Measurements from ENCODE around the gene XKR7. TPM values are rescaled to one million over a fixed set of nuclear protein-coding genes. Genes with fewer than 3 reads are reported as not detected.

XKR7 gene
- total and polyA plus RNA-seq, 4 donors = 0.02 to 0.12 (median 0.05) TPM

GRCh38 chr20:31968291-31969126 is 558 bp downstream of the XKR7 start:
- no peak for TF ChIP-seq CTCF (IDR thresholded peaks at IDR 0.05; ENCODE audit: control extremely low read depth, extremely low read depth)
- Histone ChIP-seq H3K27ac (ENCODE audit: low read depth in 1 of 2, low read length in 1 of 2) (no peak overlapping the region), H3K36me3 (ENCODE audit: control insufficient read depth in 4 of 4, insufficient read depth in 4 of 4, low read length in 4 of 4) (no peaks in the 10 kb centered on the region), H3K4me1 (ENCODE audit: control insufficient read depth in 5 of 5, insufficient read depth in 5 of 5, low read length in 5 of 5) (peaks cover 0 to 6% (median 0%) of the 10 kb centered on the region in 5 donors), H3K9ac (ENCODE audit: insufficient read depth in 1 of 2, low read length in 2 of 2) (no peak overlapping the region), H3K27me3 (ENCODE audit: control insufficient read depth in 3 of 3, insufficient read depth in 3 of 3, low read length in 2 of 3) (peaks cover 3 to 16% (median 8%) of the 10 kb centered on the region in 3 donors), H3K4me3 (peak overlapping the region; percentile 26), H3K9me3 (ENCODE audit: control insufficient read depth in 4 of 4, insufficient read depth in 3 of 4, low read length in 3 of 4) (peaks cover 0 to 2% (median 0%) of the 10 kb centered on the region in 4 donors)
- ATAC-seq (ENCODE audit: insufficient read depth, low FRiP score) (peak; percentile 87), DNase-seq (peak; percentile 84 to 89 (median 86))
- WGBS, 2 donors = 3% methylated on average over 48 to 57 of the region's 57 CpGs

- H3K4me1 ChIP-seq (ENCODE audit: control insufficient read depth in 5 of 5, insufficient read depth in 5 of 5, low read length in 5 of 5) = peaks cover 0 to 6% (median 0%) of the 10 kb centered on the region in 5 donors
- ATAC-seq (ENCODE audit: insufficient read depth, low FRiP score) (no peak), DNase-seq (no peak)
- H3K9ac ChIP-seq (ENCODE audit: insufficient read depth in 1 of 2, low read length in 2 of 2) = no peak overlapping the region
- no peaks in the 10 kb centered on the region for H3K36me3 ChIP-seq (ENCODE audit: control insufficient read depth in 4 of 4, insufficient read depth in 4 of 4, low read length in 4 of 4)
- peaks cover 3 to 11% (median 8%) of the 10 kb centered on the region in 3 donors for H3K27me3 ChIP-seq (ENCODE audit: control insufficient read depth in 3 of 3, insufficient read depth in 3 of 3, low read length in 2 of 3)
- H3K4me3 ChIP-seq = no peak overlapping the region
- peaks cover 0 to 2% (median 0%) of the 10 kb centered on the region in 4 donors for H3K9me3 ChIP-seq (ENCODE audit: control insufficient read depth in 4 of 4, insufficient read depth in 3 of 4, low read length in 3 of 4)
- no peak overlapping the region for H3K27ac ChIP-seq (ENCODE audit: low read depth in 1 of 2, low read length in 1 of 2)
- 50 to 63% methylated on average over 5 of the region's 5 CpGs for WGBS, 2 donors
- TF ChIP-seq CTCF (IDR thresholded peaks at IDR 0.05; ENCODE audit: control extremely low read depth, extremely low read depth) = no peak
These were observed 2.0 kb downstream of the XKR7 start for GRCh38 chr20:31969991-31970390.

GRCh38 chr20:31972471-31973021 is 4.6 kb downstream of the XKR7 start:
- ATAC-seq (ENCODE audit: insufficient read depth, low FRiP score) (no peak), DNase-seq (no peak)
- WGBS, 2 donors = 44 to 64% methylated on average over 4 of the region's 4 CpGs
- H3K9me3 ChIP-seq (ENCODE audit: control insufficient read depth in 4 of 4, insufficient read depth in 3 of 4, low read length in 3 of 4) = no peaks in the 10 kb centered on the region
- H3K9ac ChIP-seq (ENCODE audit: insufficient read depth in 1 of 2, low read length in 2 of 2) = no peak overlapping the region
- peaks cover 0 to 10% (median 2%) of the 10 kb centered on the region in 3 donors for H3K27me3 ChIP-seq (ENCODE audit: control insufficient read depth in 3 of 3, insufficient read depth in 3 of 3, low read length in 2 of 3)
- no peak overlapping the region for H3K27ac ChIP-seq (ENCODE audit: low read depth in 1 of 2, low read length in 1 of 2)
- H3K4me1 ChIP-seq (ENCODE audit: control insufficient read depth in 5 of 5, insufficient read depth in 5 of 5, low read length in 5 of 5) = peaks cover 0 to 6% (median 0%) of the 10 kb centered on the region in 5 donors
- no peaks in the 10 kb centered on the region for H3K36me3 ChIP-seq (ENCODE audit: control insufficient read depth in 4 of 4, insufficient read depth in 4 of 4, low read length in 4 of 4)
- no peak overlapping the region for H3K4me3 ChIP-seq
- no peak for TF ChIP-seq CTCF (IDR thresholded peaks at IDR 0.05; ENCODE audit: control extremely low read depth, extremely low read depth)

Measured in lung (tissue), 12 donors.